GM18909 (cell line): ENCODE measurements around the gene TK2.
"Not testable (repeated sequence)": the region's sequence is repeated elsewhere in the genome, so short reads cannot be mapped to it uniquely, and the experiment has no call there.

ENCODE experiments used
- ATAC-seq: cut with Tn5 transposase; IDR thresholded peaks from one replicate; pipeline ENCODE4 v1.9.1; 2021; ENCODE audit warnings: mild to moderate bottlenecking; ENCODE audit not compliant: unreplicated experiment, poor library complexity

Gene TK2

DNA sequence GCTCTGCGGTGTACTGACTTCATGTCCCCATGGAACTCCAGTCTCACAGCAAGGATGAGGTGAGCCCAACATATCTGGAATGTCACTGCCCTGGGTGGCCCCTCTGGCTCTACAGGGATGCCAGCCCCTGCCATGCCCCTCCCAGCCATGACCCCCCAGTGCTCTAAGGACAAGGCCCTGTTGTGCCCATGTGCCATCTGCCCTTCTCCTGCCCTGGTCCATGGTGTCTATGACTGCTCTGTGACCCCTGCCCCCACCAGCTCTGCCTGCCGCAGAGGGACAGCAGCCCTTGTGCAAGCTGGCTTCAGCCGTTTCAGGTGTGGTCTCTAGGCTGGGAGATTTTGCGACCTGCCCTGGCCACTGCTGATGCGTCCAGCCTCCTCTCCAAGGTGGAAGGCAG lies 40.3 kb downstream of the TK2 start:
- no peak for ATAC-seq

GRCh38 chr16:66508914-66509496 lies 40.9 kb downstream of the TK2 start:
- no peak for ATAC-seq

- ATAC-seq = peak; percentile 48
Observed at GRCh38 chr16:66508248-66508913, 41.5 kb downstream of the TK2 start.

- no peak for ATAC-seq
Observed at GRCh38 chr16:66507731-66508239, 42.1 kb downstream of the TK2 start.

GRCh38 chr16:66503612-66504011 lies 46.3 kb downstream of the TK2 start:
- no peak for ATAC-seq

- no peak for ATAC-seq
Observed at GRCh38 chr16:66503030-66503429, 46.9 kb downstream of the TK2 start.

DNA sequence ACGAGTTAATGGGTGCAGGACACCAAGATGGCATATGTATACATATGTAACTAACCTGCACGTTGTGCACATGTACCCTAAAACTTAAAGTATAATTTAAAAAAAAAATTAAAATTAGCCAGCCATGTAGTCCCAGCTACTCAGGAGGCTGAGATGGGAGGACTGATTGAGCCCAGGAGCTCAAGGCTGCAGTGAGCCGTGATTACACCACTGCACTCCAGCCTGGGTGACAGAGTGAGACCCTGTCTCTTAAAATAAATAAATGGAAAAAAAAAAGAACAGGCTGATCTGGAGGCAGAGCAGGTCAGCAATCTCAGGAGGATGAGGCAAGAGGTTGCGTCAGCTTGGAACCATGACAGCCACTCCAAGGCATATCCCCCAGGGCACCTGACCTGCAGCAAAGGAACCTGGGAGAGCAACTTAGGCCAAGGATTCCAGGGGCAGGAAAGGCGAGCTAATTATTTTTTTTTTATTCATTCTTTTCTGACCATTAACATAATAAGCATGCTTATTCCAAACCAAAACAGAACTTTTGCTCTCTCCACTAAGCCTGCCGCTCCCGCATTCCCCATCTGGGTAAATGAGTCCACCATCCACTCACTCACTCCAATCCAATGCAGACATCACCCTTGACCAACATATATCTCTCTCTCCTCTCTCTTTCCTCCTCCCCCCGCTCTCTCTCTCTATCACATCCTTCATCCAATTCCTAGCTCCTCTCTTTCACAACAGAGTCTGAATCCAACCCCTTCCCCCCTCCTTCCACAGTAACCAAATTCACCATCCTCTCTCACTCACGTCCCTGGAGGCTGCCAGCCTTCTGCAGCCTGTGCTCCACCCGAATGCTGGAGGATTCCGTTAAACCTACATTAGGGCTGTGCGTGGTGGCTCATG lies 47.7 kb downstream of the TK2 start:
- ATAC-seq = no peak

DNA sequence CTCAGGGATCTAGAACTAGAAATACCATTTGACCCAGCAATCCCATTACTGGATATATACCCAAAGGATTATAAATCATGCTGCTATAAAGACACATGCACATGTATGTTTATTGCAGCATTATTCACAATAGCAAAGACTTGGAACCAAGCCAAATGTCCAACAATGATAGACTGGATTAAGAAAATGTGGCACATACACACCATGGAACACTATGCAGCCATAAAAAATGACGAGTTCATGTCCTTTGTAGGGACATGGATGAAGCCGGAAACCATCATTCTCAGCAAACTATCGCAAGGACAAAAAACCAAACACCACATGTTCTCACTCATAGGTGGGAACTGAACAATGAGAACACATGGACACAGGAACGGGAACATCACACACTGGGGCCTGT lies 48.4 kb downstream of the TK2 start:
- not testable (repeated sequence) for ATAC-seq

GRCh38 chr16:66497921-66498320 lies 52.0 kb downstream of the TK2 start:
- not testable (repeated sequence) for ATAC-seq

GRCh38 chr16:66496226-66496625 lies 53.7 kb downstream of the TK2 start:
- not testable (repeated sequence) for ATAC-seq

DNA sequence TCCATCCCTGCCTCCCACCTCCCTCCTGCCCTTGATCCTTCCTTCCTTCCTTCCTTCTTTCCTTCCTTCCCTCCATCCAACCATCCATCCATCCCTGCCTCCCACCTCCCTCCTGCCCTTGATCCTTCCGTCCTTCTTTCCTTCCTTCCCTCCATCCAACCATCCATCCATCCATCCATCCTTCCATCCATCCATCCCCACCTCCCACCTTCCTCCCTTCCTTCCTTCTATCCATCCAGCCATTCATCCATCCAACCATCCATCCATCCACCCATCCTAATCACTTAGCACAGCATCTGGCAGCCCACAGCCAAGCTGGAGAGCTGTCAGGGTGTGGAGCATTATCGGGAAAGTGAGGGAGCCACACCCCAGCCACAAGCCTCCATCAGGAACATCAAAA lies 54.5 kb downstream of the TK2 start:
- ATAC-seq = no peak

DNA sequence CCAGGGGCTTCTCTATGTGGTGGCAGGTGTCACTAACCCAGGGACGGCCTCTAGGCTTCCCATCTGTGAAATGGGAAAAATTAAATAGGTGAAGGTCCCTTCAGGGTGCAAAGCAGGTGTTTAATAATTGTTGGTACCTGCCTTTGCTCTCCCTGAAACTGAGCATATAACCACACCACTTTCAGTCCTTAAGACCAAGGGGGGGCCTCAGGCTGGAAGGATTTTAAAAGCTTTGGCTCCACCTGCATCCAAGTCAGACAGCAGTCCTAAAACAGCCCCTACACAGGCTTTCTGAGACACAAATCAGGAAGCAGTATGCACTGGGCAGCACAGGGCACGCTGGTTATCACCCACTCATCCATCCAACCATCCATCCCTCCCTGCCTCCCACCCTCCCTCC lies 55.0 kb downstream of the TK2 start:
- no peak for ATAC-seq

DNA sequence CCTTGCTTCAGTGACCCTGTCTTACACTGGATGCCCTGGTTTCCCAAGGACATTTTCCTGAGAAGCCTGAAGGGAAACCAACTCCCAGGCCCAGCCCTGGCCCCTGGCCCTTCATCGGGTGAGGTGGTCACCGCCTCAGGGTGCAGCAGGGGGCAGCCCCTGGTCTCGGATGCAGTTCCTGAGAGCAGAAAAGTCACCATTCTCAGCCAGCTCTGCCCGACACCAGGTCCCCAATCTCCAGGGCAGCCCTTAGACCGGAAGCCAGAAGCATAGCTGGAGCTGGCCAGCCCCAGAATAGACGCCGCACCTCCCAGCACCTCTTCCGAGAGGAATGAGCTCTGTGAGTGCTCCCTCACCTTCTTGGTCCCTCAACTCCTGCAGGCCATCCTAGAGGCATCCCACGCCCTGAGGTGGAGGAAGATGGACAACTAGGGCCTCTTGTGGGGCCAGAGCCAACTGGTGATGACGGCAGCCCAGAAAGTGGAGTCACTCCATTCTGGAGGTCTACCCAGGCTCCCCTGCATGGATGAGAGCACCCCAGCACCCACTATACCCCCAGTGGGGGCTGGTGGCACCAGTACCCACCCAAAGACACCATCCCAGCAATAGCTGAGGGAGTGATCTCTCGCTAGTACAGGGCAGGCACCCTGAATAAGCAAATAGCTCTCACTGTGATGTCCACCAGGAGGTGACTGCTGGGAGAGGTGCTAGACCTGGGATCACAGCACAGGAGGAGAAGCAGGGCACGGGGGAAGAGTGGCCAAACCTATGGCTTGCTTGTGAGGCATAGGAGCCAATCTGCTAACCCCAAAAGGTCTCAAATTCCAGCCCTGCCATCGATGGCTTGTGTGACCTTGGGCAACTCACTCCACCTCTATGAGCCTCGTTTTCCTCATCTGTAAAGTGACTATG lies 56.2 kb downstream of the TK2 start:
- no peak for ATAC-seq

- ATAC-seq = no peak
Observed at GRCh38 chr16:66491716-66492064, 58.2 kb downstream of the TK2 start.

DNA sequence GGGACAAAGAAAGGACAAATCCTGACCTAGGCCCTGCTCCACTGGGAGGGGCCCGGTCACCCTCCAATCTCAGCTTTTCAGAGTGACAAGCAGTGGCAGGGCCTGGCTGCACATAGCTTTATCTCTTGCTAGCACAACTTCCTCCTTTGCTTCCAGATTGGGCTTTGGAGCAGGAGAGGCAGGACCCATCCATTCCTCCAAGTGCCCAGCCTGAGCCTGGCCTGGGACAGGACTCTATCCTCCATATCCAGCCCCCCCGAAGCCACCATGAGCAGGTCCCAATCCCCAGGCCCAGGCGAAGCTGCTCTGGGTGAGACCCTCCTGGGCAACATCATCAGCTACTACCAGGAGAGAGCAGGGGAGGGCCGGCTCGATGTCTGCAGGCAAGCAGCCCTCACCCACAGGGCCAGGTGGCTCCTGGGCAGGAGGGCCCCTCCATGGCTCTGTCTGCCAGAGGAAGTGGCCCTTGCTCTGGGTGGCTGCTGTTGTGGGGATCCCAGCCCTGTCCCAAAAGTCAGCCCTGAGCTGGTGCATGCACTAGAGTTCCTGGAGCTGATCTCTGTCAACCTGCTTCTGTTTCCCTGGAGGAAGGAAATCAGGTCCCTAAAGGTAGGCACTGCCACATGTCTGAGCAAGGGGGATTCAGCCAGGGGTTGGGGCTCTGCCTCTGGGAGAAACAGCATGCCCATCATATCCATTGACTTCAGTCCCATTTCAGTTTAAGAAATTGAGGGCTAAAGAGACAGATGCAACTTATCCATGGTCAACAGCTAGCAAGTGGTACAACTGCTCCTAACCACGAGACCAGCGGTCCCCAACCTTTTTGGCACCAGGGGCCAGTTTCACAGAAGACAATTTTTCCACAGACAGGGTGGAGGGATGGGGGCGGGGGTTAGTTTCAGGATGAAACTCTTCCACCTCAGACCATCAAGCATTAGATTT lies 58.9 kb downstream of the TK2 start:
- ATAC-seq = no peak

DNA sequence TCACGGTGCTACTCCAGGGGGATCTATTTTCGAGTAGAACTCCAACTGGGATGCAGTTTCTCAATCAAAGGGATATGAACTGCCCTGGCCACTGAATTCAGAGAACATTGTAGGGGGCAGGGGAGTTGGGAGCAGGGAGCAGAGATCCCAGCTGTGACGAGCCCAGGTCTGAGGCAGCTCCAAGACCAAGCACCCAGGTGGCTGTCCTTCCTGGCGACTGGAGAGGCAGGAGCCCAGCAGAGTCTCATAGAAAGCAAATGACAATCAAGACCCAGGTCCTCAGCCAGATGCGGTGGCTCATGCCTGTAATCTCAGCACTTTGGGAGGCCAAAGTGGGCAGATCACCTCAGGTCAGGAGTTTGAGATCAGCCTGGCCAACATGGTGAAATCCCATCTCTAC lies 60.1 kb downstream of the TK2 start:
- ATAC-seq = no peak

GRCh38 chr16:66489385-66489784 lies 60.5 kb downstream of the TK2 start:
- ATAC-seq = no peak

DNA sequence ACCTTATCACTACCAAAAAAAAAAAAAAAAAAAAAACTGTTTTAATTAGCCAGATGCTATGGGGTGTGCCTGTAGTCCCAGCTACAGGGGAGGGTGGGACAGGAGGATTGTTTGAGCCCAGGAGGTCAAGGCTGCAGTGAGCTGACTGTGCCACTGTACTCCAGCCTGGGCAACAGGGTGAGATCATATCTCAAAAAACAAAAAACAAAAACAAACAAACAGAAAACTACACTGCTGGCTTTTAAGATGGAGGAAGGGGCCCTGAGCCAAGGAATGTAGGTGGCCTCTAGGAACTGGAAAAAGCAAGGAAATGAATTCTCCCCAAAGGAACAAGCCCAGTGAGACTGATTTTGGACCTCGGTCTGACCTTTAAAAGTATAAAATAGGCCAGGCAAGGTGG lies 61.4 kb downstream of the TK2 start:
- no peak for ATAC-seq

GRCh38 chr16:66487580-66488275 lies 62.2 kb downstream of the TK2 start:
- ATAC-seq = no peak
